ENCODE measurements around the gene STRIP2.
"Not testable (repeated sequence)": the region's sequence is repeated elsewhere in the genome, so short reads cannot be mapped to it uniquely, and the experiment has no call there.

The STRIP2 gene

DNA sequence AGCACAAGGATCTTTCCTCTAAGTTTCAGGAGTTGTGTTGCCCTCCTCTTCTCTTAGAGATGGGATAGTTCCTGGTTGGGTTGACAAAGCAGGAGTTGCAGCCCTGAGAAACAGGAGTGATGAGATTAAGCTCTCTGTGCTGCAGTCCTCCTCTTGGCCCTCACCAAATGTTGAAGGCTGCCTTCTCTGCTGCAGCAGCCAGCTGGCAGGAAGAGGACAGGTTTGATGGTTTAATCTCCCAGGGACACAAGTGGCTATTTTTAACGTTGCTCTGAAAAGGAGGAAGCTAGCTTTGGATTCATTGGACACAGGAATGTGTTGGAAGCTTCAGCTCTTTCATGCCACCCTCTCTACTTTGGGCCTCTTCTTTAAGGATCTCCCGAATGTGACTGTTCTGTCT, 9.4 kb downstream of the STRIP2 start:
- H3K4me3 ChIP-seq (ENCODE audit: low read depth, low read length), result no peak overlapping the region
- TF ChIP-seq, protein P1, sequence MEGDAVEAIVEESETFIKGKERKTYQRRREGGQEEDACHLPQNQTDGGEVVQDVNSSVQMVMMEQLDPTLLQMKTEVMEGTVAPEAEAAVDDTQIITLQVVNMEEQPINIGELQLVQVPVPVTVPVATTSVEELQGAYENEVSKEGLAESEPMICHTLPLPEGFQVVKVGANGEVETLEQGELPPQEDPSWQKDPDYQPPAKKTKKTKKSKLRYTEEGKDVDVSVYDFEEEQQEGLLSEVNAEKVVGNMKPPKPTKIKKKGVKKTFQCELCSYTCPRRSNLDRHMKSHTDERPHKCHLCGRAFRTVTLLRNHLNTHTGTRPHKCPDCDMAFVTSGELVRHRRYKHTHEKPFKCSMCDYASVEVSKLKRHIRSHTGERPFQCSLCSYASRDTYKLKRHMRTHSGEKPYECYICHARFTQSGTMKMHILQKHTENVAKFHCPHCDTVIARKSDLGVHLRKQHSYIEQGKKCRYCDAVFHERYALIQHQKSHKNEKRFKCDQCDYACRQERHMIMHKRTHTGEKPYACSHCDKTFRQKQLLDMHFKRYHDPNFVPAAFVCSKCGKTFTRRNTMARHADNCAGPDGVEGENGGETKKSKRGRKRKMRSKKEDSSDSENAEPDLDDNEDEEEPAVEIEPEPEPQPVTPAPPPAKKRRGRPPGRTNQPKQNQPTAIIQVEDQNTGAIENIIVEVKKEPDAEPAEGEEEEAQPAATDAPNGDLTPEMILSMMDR (IDR thresholded peaks at IDR 0.05; ENCODE audit: borderline replicate concordance, insufficient read depth, low read depth, low read length), result no peak

DNA sequence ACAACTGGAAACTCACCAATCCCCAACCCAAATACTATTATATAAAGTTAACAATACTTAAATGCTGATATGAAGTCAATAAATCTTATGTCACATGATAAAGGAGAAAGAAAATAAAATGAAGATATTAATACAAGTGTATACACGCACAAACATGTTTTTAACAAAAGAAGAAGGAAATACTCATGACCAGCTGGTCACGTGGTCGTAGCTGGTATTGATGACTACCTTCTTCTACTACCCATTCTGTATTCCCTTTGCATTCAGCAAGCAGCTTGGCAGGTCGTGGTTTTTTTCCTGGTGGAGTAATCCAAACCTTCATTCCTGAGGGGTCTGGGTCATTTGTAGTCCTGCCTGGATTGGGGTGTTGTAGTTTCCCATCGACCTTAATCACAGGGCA, 10.5 kb downstream of the STRIP2 start:
- not testable (repeated sequence) for H3K4me3 ChIP-seq (ENCODE audit: low read depth, low read length)

DNA sequence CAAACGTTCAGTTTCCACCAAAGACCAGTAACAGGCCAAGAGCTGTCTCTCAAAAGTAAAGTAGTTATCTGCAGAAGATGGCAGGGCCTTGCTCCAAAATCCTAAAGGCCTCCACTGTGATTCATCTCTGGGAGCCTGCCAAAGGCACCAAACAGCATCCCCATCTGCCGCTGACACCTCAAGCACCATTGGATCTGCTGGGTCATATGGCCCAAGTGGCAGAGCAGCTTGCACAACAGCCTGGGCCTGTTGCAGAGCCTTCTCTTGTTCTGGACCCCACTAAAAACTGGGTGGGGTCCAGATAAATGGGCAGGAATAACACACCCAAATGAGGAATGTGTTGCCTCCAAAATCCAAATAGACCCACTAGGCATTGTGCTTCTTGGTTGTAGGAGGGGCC, 12.7 kb downstream of the STRIP2 start:
- H3K4me3 ChIP-seq (ENCODE audit: low read depth, low read length), result not testable (repeated sequence)

DNA sequence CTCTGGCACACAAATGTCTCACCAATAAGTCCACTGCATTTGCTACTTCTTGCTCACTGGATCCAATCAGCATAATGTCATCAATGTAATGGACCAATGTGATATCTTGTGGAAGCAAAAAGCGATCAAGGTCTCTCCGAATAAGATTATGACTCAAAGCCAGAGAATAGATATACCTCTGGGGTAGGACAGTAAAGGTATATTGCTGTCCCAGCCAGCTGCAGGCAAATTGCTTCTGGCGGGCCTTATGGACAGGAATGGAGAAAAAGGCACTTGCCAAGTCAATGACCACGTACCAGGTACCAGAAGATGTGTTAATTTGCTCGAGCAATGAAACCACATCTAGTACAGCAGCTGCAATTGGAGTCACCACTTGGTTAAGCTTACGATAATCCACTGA, 13.2 kb downstream of the STRIP2 start:
- not testable (repeated sequence) for H3K4me3 ChIP-seq (ENCODE audit: low read depth, low read length)

DNA sequence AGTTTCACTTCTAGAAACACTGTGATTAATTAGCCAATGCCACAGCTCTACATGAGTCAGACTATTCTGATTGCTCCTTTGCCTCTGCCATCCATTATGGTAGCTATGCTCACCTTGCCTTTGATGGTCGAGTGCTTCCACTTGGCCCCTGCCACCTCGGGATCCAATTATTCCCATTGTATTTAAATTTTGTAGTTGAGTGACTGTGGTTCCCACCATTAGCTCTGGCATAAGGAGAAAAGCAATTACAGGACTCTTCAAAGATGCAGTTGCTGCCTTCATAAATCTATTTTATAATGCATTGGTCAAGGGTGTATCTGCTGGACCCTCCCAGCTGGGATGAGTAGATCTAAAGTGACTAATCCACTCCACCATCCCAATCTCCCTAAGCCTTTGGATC, 14.4 kb downstream of the STRIP2 start:
- H3K4me3 ChIP-seq (ENCODE audit: low read depth, low read length), result not testable (repeated sequence)

DNA sequence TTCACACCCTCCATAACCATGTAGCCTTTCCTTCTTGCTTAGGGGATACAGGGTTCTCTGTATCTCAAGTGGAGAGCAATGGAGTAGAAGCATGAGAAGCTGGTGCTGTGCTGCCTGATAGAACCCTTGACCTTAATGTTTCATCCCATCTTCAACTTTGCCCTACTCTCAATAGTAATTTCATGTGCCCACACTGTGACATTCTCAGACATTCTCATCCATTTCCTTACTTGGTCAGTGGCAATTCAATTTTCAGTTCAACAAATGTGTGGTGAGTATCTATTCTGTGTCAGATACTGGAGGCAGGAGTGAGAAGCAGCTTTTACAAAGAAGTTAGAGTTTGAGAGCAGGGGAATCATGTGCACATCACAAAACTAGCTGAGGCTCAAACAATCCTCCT, 16.1 kb downstream of the STRIP2 start:
- no peak overlapping the region for H3K4me3 ChIP-seq (ENCODE audit: low read depth, low read length)
- TF ChIP-seq, protein P1 (IDR thresholded peaks at IDR 0.05; ENCODE audit: borderline replicate concordance, insufficient read depth, low read depth, low read length), result no peak

DNA sequence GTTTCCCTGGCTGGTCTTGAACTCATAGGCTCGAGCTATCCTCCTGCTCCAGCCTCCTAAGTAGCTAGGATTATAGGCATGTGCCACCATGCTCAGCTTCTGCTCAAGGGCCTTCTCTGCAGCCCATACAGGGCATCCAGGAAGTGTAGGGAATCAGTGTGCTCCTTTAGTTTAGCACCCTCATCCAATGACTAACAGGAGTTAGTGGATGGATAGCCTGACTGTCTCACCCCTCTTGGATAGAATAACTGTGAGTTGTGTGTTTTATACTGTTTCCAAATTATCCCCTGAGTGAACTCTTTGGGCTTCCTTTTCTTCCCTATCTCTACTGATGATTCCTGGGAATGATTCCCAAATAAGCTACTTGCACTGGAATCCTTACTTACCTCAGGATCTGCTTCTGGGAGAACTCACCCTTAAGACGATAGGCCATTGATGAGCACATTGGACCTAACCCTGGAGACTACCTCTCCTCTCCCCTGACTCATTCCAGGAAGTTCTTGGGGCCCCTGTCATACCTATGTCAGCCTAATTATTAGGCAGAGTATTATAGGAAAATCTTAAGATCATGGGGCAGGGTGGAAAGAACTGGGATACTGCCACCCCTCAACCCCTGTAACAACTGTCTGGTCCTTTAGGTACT, 18.5 kb downstream of the STRIP2 start:
- TF ChIP-seq, protein P1 (IDR thresholded peaks at IDR 0.05; ENCODE audit: borderline replicate concordance, insufficient read depth, low read depth, low read length), result no peak
- H3K4me3 ChIP-seq (ENCODE audit: low read depth, low read length), result no peak overlapping the region

DNA sequence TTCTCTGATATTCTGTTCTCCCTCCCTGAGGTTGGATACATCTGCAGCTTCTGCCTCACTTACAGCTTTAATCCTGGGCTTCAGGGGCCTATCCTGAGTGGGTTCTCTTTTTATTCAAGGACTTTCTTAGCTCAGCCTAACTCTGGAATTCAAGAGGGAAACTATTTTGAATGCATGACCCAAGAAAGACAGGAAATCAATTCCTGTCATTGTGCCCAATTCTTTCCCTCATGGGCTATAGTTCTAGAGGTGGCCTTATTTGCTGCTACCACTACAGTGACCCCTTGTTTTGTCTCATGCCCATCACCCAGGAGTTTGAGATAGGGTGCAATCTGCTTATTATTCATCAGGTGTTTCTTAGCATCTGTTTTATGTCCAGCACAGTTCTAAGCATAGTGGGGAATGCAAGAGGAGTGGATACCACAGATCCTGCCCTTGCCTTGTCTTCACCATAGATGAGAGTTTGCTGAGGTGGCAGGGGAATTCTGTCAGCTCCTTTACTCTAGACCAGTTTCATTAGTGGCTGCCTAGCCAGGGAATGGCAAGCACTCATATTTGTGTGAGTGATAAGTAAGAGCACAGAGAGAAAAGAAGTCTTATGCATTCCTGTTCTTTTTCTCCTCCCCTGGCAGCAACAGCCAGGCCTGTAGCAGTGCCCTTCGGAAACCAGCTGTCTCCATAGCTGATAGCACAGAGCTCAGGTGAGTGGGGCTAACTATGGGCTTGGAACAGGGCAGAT, 19.4 kb downstream of the STRIP2 start:
- no peak overlapping the region for H3K4me3 ChIP-seq (ENCODE audit: low read depth, low read length)
- TF ChIP-seq, protein P1 (IDR thresholded peaks at IDR 0.05; ENCODE audit: borderline replicate concordance, insufficient read depth, low read depth, low read length), result no peak

DNA sequence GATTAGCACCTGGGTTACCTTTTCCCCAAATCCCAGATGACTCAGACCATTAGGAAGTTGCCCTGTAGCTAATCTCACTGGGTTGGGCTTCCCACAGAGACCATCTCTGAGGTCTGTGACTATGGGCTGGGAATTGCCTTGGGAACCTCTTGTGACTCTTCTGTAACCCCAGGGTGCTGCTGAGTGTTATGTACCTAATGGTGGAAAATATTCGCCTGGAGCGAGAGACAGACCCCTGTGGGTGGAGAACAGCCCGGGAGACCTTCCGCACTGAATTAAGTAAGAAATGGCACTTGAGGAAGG, 20.0 kb downstream of the STRIP2 start:
- TF ChIP-seq, protein P1 (IDR thresholded peaks at IDR 0.05; ENCODE audit: borderline replicate concordance, insufficient read depth, low read depth, low read length), result no peak
- no peak overlapping the region for H3K4me3 ChIP-seq (ENCODE audit: low read depth, low read length)

All from GM12875 (cell line).